ENCODE results near the gene ADGRE3.

The ADGRE3 gene

DNA sequence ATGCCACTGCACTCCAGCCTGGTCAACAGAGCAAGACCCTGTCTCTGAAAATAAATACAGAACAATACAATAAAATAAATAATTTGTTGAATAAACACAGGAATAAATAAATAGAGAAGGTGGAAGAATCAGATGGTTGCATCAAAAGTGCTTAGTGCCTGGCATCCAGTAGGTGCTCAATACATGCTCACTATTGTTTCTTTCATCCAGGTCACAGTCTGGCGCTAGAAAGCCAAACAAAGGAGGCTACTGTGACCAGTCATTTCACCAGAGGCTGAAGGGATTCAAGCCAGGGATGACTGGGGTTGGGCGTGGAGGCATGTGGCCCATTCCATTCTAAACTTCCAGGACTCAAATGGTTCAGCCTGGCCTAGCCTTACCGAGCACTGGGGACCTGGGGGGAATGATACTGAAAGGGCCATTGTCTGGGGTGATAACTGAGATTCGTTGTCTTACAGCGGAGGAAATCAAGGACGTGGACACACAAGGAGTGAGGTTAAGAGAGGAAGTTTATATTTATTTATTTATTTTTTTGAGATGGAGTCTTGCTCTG, 99.1 kb downstream of the ADGRE3 start:
- H3K9me3 ChIP-seq (ENCODE audit: control insufficient read depth, insufficient read depth, low read depth, low read length), result no peaks in the 10 kb centered on the region
- H3K27me3 ChIP-seq (ENCODE audit: control insufficient read depth, insufficient read depth, low read length), result no peaks in the 10 kb centered on the region
- no peaks in the 10 kb centered on the region for H3K36me3 ChIP-seq (ENCODE audit: control insufficient read depth, insufficient read depth, low read length)
- H3K4me1 ChIP-seq (ENCODE audit: control insufficient read depth, insufficient read depth, low read length), result peaks cover 2% of the 10 kb centered on the region; the same call in 1 of the 2 replicates
- no peak overlapping the region for H3K4me3 ChIP-seq (ENCODE audit: low read depth, low read length)
- no peak overlapping the region for H3K27ac ChIP-seq (ENCODE audit: low read depth, low read length)
- H3K9ac ChIP-seq (ENCODE audit: low read length), result no peak overlapping the region

DNA sequence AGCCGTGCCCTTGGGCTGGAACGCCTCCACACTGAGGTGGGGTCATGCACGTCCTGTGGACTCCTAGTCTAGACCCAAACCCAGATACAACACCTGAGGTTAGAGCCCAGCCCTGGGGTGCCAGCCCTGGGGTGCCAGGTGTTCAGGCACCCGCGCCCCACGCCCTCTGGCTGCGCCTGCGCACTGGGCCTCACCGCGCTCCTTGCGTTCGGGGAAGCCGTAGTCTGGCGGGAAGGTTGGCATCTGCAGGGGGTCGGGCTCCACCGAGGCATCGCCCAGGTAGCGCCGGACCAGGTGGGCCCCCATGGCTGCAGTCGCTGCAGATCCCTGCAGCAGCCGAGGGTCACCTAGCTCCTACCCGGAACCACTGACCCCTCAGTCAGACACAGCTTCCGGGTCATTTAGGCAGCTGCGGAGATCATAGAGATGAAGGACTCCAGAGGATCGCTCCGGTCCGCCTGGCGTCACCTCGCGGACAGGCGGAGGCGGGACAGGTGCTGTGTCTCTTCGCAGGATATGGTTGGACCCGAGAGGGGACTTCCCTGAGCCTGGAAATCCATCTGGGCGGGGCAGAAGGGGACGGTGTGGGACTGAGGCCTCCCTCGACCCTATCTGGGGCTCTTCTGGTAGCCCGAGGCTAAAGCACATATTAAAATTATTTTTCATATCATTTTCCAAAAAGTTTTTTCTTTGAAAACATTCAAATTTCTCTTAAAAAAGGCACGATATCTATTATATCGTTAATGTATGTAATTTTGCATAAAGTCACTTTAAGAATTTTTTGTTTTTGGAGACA, 102.8 kb downstream of the ADGRE3 start, which contains the start of gene NDUFB7:
TSS of gene NDUFB7 (minus strand) at position 372 of the 796 bp plus-strand sequence. CDS start at position 306, 66 bp downstream.
- H3K27ac ChIP-seq (ENCODE audit: low read depth, low read length), result peak within 1 kb of the TSS; percentile 41; the same call in 1 of the 2 replicates
- H3K4me3 ChIP-seq (ENCODE audit: low read depth, low read length), result peak within 1 kb of the TSS; percentile 86
- H3K9ac ChIP-seq (ENCODE audit: low read length), result peak within 1 kb of the TSS; percentile 82
- no peaks in the 10 kb centered on the region for H3K27me3 ChIP-seq (ENCODE audit: control insufficient read depth, insufficient read depth, low read length)
- peaks cover 12% of the 10 kb centered on the region for H3K36me3 ChIP-seq (ENCODE audit: control insufficient read depth, insufficient read depth, low read length)
- H3K4me1 ChIP-seq (ENCODE audit: control insufficient read depth, insufficient read depth, low read length), result peaks cover 2% of the 10 kb centered on the region; the same call in 1 of the 2 replicates
- no peaks in the 10 kb centered on the region for H3K9me3 ChIP-seq (ENCODE audit: control insufficient read depth, insufficient read depth, low read depth, low read length)

DNA sequence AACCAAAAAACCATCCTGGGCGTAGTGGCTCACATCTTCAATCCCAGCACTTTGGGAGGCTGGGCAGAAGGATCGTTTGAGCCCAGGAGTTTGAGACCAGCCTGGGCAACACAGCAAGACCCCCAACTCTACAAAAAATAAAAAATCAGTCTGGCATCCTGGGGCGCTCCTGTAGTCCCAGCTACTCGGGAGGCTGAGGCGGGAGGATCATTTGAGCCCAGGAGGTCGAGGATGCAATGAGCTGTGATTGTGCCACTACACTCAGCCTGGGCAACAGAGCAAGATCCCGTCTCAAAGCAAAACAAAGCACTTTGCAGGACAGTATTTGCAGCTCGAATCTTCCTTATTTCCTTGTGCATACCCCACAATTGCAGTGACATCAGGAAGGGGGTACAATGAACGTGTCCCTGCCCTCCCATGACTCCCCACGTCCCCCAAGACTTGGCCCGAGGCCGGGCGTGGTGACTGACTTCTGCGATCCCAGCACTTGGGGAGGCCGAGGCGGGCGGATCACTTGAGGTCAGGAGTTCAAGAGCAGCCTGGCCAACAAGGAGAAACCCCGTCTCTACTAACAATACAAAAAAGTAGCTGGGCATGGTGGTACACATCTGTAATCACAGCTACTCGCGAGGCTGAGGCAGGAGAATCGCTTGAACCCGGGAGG, 103.6 kb downstream of the ADGRE3 start:
- H3K36me3 ChIP-seq (ENCODE audit: control insufficient read depth, insufficient read depth, low read length), result peaks cover 17% of the 10 kb centered on the region
- no peaks in the 10 kb centered on the region for H3K9me3 ChIP-seq (ENCODE audit: control insufficient read depth, insufficient read depth, low read depth, low read length)
- peak overlapping the region; percentile 82 for H3K9ac ChIP-seq (ENCODE audit: low read length)
- H3K4me1 ChIP-seq (ENCODE audit: control insufficient read depth, insufficient read depth, low read length), result peaks cover 2% of the 10 kb centered on the region; the same call in 1 of the 2 replicates
- peak overlapping the region; percentile 86 for H3K4me3 ChIP-seq (ENCODE audit: low read depth, low read length)
- H3K27ac ChIP-seq (ENCODE audit: low read depth, low read length), result no peak overlapping the region
- no peaks in the 10 kb centered on the region for H3K27me3 ChIP-seq (ENCODE audit: control insufficient read depth, insufficient read depth, low read length)

Measured in HUES6 (cell line).